Astrocyte of the spinal cord (primary cell): ENCODE data around the gene SLC17A8.

Experiments used
- DNase-seq: peaks from one replicate; pipeline ENCODE4 v3.0.0; 2011; ENCODE audit warnings: low read depth, low spot score
- H3K4me3 ChIP-seq: 2 replicates; pipeline ENCODE4 v1.5.1; 2011; ENCODE audit warnings: low read depth, mild to moderate bottlenecking, low read length, moderate library complexity
- CTCF ChIP-seq: IDR thresholded peaks from 2 replicates; pipeline ENCODE4 v1.5.1; 2012; ENCODE audit warnings: low read depth, mild to moderate bottlenecking, low read length, inconsistent platforms
- in situ Hi-C: cut with HindIII; loops from 2 replicates; pipeline ENCODE4 v1.10.0; 2017; ENCODE audit warnings: low sequenced_read_pairs

SLC17A8 gene

GRCh38 chr12:100391856-100392255 lies 35.0 kb downstream of the SLC17A8 start:
- no peak for DNase-seq
- TF ChIP-seq CTCF, result no peak
- in situ Hi-C loops, result no loop called here
- no peak overlapping the region for H3K4me3 ChIP-seq

- H3K4me3 ChIP-seq, result no peak overlapping the region
- TF ChIP-seq CTCF, result no peak
- DNase-seq, result no peak
- in situ Hi-C loops, result no loop called here
Measured at GRCh38 chr12:100393200-100393599, 36.3 kb downstream of the SLC17A8 start.

GRCh38 chr12:100395811-100396210 lies 38.9 kb downstream of the SLC17A8 start:
- H3K4me3 ChIP-seq, result no peak overlapping the region
- TF ChIP-seq CTCF, result no peak
- in situ Hi-C loops, result no loop called here
- no peak for DNase-seq

GRCh38 chr12:100398307-100398706 lies 41.4 kb downstream of the SLC17A8 start:
- H3K4me3 ChIP-seq, result no peak overlapping the region
- no peak for DNase-seq
- no peak for TF ChIP-seq CTCF
- in situ Hi-C loops, result no loop called here

GRCh38 chr12:100399095-100399494 lies 42.2 kb downstream of the SLC17A8 start:
- no peak for DNase-seq
- no peak overlapping the region for H3K4me3 ChIP-seq
- TF ChIP-seq CTCF, result no peak
- in situ Hi-C loops, result no loop called here

GRCh38 chr12:100401660-100402059 lies 44.8 kb downstream of the SLC17A8 start:
- peak; percentile 34 for DNase-seq
- H3K4me3 ChIP-seq, result no peak overlapping the region
- no peak for TF ChIP-seq CTCF
- in situ Hi-C loops, result no loop called here

- TF ChIP-seq CTCF, result no peak
- DNase-seq, result no peak
- in situ Hi-C loops, result no loop called here
- H3K4me3 ChIP-seq, result no peak overlapping the region
Measured at GRCh38 chr12:100402763-100403162, 45.9 kb downstream of the SLC17A8 start.
